Panc1 (cell line): Measurements from ENCODE around the gene WDR90.

ENCODE experiments used
- SIN3A ChIP-seq: IDR thresholded peaks from 2 replicates; pipeline ENCODE4 v1.6.1; 2012; ENCODE audit warnings: low read depth, mild to moderate bottlenecking, low read length, moderate library complexity, borderline replicate concordance; ENCODE audit not compliant: insufficient read depth
- TF ChIP-seq, protein P1 (sequence below): fragments of 450-650 bp; IDR thresholded peaks from 2 replicates; pipeline ENCODE4 v1.5.1; 2017; ENCODE audit warnings: mild to moderate bottlenecking

DNA sequence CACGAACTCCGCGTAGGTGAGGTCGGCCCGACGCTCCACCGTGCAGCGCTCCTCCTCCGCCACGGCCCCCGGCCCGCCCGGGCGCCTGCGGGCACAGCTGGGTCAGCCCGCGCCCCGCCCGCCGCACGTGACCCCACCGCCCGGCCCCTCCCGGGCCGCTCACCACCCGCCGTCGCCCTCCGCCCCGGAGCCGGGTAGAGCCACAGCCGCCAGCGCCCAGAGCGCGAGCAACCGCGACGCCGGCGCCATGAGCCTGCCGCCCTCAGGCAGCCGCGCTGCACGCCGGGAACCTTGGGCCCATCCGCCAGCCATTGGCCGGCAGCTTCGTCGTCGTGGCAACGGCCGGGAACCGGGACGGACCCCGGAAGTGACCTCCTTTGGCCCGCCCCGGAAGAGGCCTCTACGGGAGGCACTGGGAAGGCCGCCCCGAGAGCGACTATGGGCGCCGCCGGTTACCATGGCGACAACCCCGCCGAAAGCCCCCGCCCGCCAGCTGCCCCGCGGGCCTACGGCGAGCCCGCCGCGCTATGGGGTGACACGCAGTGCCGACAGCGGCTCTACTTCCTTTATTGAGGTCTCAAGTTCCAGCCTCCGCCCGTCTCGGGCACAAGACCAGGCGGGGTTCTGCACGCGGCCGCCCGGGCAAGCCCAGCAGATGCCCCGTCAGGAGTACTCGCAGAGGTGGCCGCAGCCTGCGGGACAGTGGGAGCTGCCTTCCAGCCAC, 35.1 kb downstream of the WDR90 start, which contains the start of gene JMJD8:
- TF ChIP-seq, protein P1, sequence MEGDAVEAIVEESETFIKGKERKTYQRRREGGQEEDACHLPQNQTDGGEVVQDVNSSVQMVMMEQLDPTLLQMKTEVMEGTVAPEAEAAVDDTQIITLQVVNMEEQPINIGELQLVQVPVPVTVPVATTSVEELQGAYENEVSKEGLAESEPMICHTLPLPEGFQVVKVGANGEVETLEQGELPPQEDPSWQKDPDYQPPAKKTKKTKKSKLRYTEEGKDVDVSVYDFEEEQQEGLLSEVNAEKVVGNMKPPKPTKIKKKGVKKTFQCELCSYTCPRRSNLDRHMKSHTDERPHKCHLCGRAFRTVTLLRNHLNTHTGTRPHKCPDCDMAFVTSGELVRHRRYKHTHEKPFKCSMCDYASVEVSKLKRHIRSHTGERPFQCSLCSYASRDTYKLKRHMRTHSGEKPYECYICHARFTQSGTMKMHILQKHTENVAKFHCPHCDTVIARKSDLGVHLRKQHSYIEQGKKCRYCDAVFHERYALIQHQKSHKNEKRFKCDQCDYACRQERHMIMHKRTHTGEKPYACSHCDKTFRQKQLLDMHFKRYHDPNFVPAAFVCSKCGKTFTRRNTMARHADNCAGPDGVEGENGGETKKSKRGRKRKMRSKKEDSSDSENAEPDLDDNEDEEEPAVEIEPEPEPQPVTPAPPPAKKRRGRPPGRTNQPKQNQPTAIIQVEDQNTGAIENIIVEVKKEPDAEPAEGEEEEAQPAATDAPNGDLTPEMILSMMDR = no peak
- peak; percentile 76; the same call in 1 of the 2 replicates for TF ChIP-seq SIN3A
